ENCODE measurements around the gene TUBGCP2. TPM values are rescaled to one million over a fixed set of nuclear protein-coding genes. Genes with fewer than 3 reads are reported as not detected.

TUBGCP2 gene
- total and polyA plus RNA-seq, 9 of the 15 experiments (the other 6 are each of a cell fraction or from before 2014, with no cell fraction given): 4.3 to 56.6 (median 28.4) TPM

DNA sequence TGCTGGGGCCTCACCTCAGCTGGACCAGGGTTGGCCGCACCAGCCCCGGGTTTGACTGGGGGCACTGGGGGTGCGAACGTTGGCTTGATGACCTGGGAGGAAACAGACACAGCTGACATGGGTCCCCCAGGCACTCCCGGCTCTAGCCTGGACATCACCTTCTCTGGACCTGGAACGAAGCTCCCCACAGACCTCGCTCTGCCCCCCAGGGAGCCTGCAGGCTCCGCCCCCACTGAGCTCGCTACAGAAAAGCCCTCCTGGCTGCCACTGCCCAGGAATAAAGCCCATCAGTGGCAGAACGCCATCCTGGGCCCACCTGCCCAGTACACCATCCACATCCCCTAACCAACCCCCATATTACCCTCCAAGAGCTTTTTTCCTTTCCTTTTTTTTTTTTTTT, 45.0 kb downstream of the TUBGCP2 start:
- no peak overlapping the region for H2AFZ ChIP-seq (ENCODE audit: low read depth, low read length)
- WGBS (ENCODE audit: insufficient coverage, low coverage, missing lambda C conversion rate): 86% methylated on average over 2 of the region's 10 CpGs
- TF ChIP-seq RBM14 (IDR thresholded peaks at IDR 0.05; ENCODE audit: borderline replicate concordance, insufficient read depth, low read depth, low read length): no peak
- TF ChIP-seq GATAD2A (IDR thresholded peaks at IDR 0.05): no peak
- TF ChIP-seq MEF2A (IDR thresholded peaks at IDR 0.05; ENCODE audit: control insufficient read depth, low read depth, low read length): no peak
- no peak for TF ChIP-seq HEY1 (CRISPR knock-in tag; IDR thresholded peaks at IDR 0.05; ENCODE audit: borderline replicate concordance)
- no peak for TF ChIP-seq HOXB6 (CRISPR knock-in tag; IDR thresholded peaks at IDR 0.05; ENCODE audit: borderline replicate concordance)
- no peak for TF ChIP-seq ATF7 (IDR thresholded peaks at IDR 0.05)
- TF ChIP-seq TRIM28 (IDR thresholded peaks at IDR 0.05): no peak
- no peak for TF ChIP-seq ETV5 (CRISPR knock-in tag; IDR thresholded peaks at IDR 0.05; ENCODE audit: low read depth)
- TF ChIP-seq CTCFL (IDR thresholded peaks at IDR 0.05; ENCODE audit: borderline replicate concordance, insufficient read depth, low read depth, low read length, poor library complexity, severe bottlenecking): no peak
- no peak for TF ChIP-seq GABPA (tag; conservative IDR thresholded peaks at IDR 0.05; ENCODE audit: low read depth)
- TF ChIP-seq FOXM1 (IDR thresholded peaks at IDR 0.05; ENCODE audit: low read depth): no peak
- TF ChIP-seq FOXM1 (CRISPR knock-in tag; IDR thresholded peaks at IDR 0.05; ENCODE audit: low read depth): no peak
- TF ChIP-seq, protein P1, sequence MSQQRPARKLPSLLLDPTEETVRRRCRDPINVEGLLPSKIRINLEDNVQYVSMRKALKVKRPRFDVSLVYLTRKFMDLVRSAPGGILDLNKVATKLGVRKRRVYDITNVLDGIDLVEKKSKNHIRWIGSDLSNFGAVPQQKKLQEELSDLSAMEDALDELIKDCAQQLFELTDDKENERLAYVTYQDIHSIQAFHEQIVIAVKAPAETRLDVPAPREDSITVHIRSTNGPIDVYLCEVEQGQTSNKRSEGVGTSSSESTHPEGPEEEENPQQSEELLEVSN (IDR thresholded peaks at IDR 0.05; ENCODE audit: borderline replicate concordance in 1 of 2, extremely low read depth in 1 of 2, insufficient read depth in 1 of 2, insufficient read length in 1 of 2, low read depth in 1 of 2, low read length in 1 of 2, poor library complexity in 1 of 2, severe bottlenecking in 1 of 2): no peak
- no peak for TF ChIP-seq L3MBTL2 (IDR thresholded peaks at IDR 0.05)
- H3K36me3 ChIP-seq (ENCODE audit: control insufficient read depth, insufficient read depth, low read length): no peaks in the 10 kb centered on the region
- no TSS peak for BruUV-seq (replicated peaks)
- no peaks in the 10 kb centered on the region for H4K20me1 ChIP-seq (replicated peaks; ENCODE audit: control insufficient read depth, insufficient read depth, low read length)
- H3K4me3 ChIP-seq: no peak overlapping the region
- no peaks in the 10 kb centered on the region for H3K27me3 ChIP-seq (ENCODE audit: control insufficient read depth in 2 of 2, insufficient read depth in 2 of 2, low read length in 2 of 2)
- DNase-seq (ENCODE audit: extremely low read depth in 1 of 4, low spot score in 3 of 4): no peak
- no peak overlapping the region for H3K27ac ChIP-seq (ENCODE audit: extremely low read depth, low read depth, low read length)
- no peak overlapping the region for H3K4me2 ChIP-seq (ENCODE audit: insufficient read depth, low read length)
- intact Hi-C loops (cut with micrococcal nuclease) (no loop called here), in situ Hi-C loops (cut with MboI) (no loop called here)
- H3K9me3 ChIP-seq (replicated peaks; ENCODE audit: control insufficient read depth, insufficient read depth, low read depth, low read length): no peaks in the 10 kb centered on the region
- peaks cover 2 to 80% of the 10 kb centered on the region in 2 experiments; a peak in 3 of 5 replicates for H3K4me1 ChIP-seq (replicated peaks in 1 of 2; ENCODE audit: control insufficient read depth in 2 of 2, insufficient read depth in 2 of 2, low read length in 2 of 2)
- POLR2A ChIA-PET: interaction anchor here (1.0 kb wide), 1 partner anchor 16 kb away, joined by 3 read pairs; no protein-coding TSS in a partner anchor
- H3K9ac ChIP-seq (ENCODE audit: insufficient read depth in 1 of 2, low read depth in 2 of 2, low read length in 2 of 2): no peak overlapping the region
- ATAC-seq: no peak
- no peak for FAIRE-seq
- no peaks in the 10 kb centered on the region for H3K79me2 ChIP-seq (ENCODE audit: control insufficient read depth, insufficient read depth, low read length)
- no peaks in the 10 kb centered on the region for H3K9me1 ChIP-seq (ENCODE audit: control insufficient read depth, insufficient read depth, low read length)
- CTCF ChIA-PET (ENCODE audit: low intra/inter-chr PET ratio): no interaction called here
